ENCODE data around the gene FLOT2.

The FLOT2 gene

GRCh38 chr17:28864991-28865849, 32.3 kb downstream of the FLOT2 start:
- Histone ChIP-seq H3K27me3 (ENCODE audit: insufficient read depth, low read length, poor library complexity) (no peaks in the 10 kb centered on the region), H2AFZ (ENCODE audit: low read depth, low read length) (no peak overlapping the region), H3K79me2 (ENCODE audit: insufficient read depth, low read length) (no peaks in the 10 kb centered on the region), H4K20me1 (ENCODE audit: insufficient read depth, low read length) (no peaks in the 10 kb centered on the region), H3K36me3 (ENCODE audit: insufficient read depth, low read length) (peaks cover 10% of the 10 kb centered on the region), H3K4me1 (ENCODE audit: insufficient read depth, low read length) (no peaks in the 10 kb centered on the region), H3K9ac (ENCODE audit: low read depth, low read length) (no peak overlapping the region), H3K9me3 (ENCODE audit: insufficient read depth, low read length, severe bottlenecking) (no peaks in the 10 kb centered on the region), H3K27ac (ENCODE audit: low read length) (no peak overlapping the region), H3K4me2 (ENCODE audit: insufficient read depth, low read length) (no peak overlapping the region), H3K4me3 (ENCODE audit: low read depth in 1 of 2, low read length in 2 of 2) (no peak overlapping the region)
- no peak for TF ChIP-seq EZH2 (IDR thresholded peaks at IDR 0.05; ENCODE audit: borderline replicate concordance, low read depth, low read length, severe bottlenecking)
- TF ChIP-seq CTCF (IDR thresholded peaks at IDR 0.05; ENCODE audit: borderline replicate concordance, extremely low read depth, low read length, poor library complexity, severe bottlenecking), result no peak
- ATAC-seq (ENCODE audit: insufficient read depth, low read depth) (no peak), DNase-seq (no peak)

DNA sequence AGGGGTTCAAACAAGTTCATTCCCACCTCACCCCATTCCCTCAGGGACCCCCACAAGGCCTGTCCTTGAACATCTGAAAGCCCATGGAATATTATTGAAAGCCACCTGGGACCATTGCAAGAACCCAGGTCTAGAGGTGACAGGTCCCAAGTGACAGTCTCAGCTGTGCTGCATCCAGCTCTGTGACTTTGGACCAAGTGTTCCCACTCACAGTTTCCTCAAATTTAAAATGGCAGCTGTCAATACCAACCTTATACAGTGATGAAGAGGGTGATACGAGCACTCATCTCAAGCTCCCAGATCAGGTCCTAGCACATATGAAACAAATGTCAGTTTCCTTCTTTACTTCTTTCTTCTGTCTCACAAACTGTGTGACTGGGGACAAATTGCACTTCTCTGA, 33.6 kb downstream of the FLOT2 start:
- Histone ChIP-seq H3K79me2 (ENCODE audit: insufficient read depth, low read length) (no peaks in the 10 kb centered on the region), H3K9me3 (ENCODE audit: insufficient read depth, low read length, severe bottlenecking) (no peaks in the 10 kb centered on the region), H3K4me3 (ENCODE audit: low read depth in 1 of 2, low read length in 2 of 2) (no peak overlapping the region), H3K4me2 (ENCODE audit: insufficient read depth, low read length) (no peak overlapping the region), H3K27me3 (ENCODE audit: insufficient read depth, low read length, poor library complexity) (no peaks in the 10 kb centered on the region), H3K9ac (ENCODE audit: low read depth, low read length) (no peak overlapping the region), H3K27ac (ENCODE audit: low read length) (no peak overlapping the region), H2AFZ (ENCODE audit: low read depth, low read length) (no peak overlapping the region), H3K36me3 (ENCODE audit: insufficient read depth, low read length) (peaks cover 15% of the 10 kb centered on the region), H4K20me1 (ENCODE audit: insufficient read depth, low read length) (no peaks in the 10 kb centered on the region), H3K4me1 (ENCODE audit: insufficient read depth, low read length) (no peaks in the 10 kb centered on the region)
- TF ChIP-seq CTCF (IDR thresholded peaks at IDR 0.05; ENCODE audit: borderline replicate concordance, extremely low read depth, low read length, poor library complexity, severe bottlenecking) (no peak), EZH2 (IDR thresholded peaks at IDR 0.05; ENCODE audit: borderline replicate concordance, low read depth, low read length, severe bottlenecking) (no peak)
- no peak for ATAC-seq (ENCODE audit: insufficient read depth, low read depth)
- DNase-seq, result no peak

DNA sequence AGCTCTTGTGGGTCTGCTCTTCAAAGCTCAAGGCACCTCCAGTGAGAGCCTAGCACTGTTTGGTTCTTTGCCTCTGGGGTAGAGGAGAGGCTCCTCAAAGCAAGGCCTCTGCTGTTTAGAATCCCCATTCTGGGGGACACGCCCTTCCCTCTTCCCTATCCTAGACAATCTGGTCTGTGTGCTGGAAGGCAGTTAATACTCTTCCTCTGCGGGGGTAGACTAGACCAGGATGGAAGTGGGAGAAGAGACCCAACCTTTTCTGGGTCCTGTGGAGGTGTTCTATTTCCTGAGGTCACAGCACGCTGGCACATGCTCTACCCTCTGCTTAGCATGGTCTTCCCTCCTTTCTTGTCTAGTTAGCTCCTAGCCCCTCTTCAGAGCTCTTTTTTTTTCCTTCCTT, 35.0 kb downstream of the FLOT2 start:
- no peaks in the 10 kb centered on the region for H3K4me1 ChIP-seq (ENCODE audit: insufficient read depth, low read length)
- H3K9me3 ChIP-seq (ENCODE audit: insufficient read depth, low read length, severe bottlenecking), result no peaks in the 10 kb centered on the region
- H3K4me2 ChIP-seq (ENCODE audit: insufficient read depth, low read length), result no peak overlapping the region
- H3K36me3 ChIP-seq (ENCODE audit: insufficient read depth, low read length), result peaks cover 29% of the 10 kb centered on the region
- no peak overlapping the region for H3K4me3 ChIP-seq (ENCODE audit: low read depth in 1 of 2, low read length in 2 of 2)
- H2AFZ ChIP-seq (ENCODE audit: low read depth, low read length), result no peak overlapping the region
- H3K27ac ChIP-seq (ENCODE audit: low read length), result no peak overlapping the region
- H3K79me2 ChIP-seq (ENCODE audit: insufficient read depth, low read length), result no peaks in the 10 kb centered on the region
- ATAC-seq (ENCODE audit: insufficient read depth, low read depth) (0 out of 3 replicates have a peak, but pooled peaks have one; percentile 14), DNase-seq (no peak)
- H4K20me1 ChIP-seq (ENCODE audit: insufficient read depth, low read length), result no peaks in the 10 kb centered on the region
- TF ChIP-seq EZH2 (IDR thresholded peaks at IDR 0.05; ENCODE audit: borderline replicate concordance, low read depth, low read length, severe bottlenecking) (no peak), CTCF (IDR thresholded peaks at IDR 0.05; ENCODE audit: borderline replicate concordance, extremely low read depth, low read length, poor library complexity, severe bottlenecking) (no peak)
- H3K9ac ChIP-seq (ENCODE audit: low read depth, low read length), result no peak overlapping the region
- no peaks in the 10 kb centered on the region for H3K27me3 ChIP-seq (ENCODE audit: insufficient read depth, low read length, poor library complexity)
